Ascending aorta (tissue), 2 donors: Measurements from ENCODE around the gene E2F1. TPM values are rescaled to one million over a fixed set of nuclear protein-coding genes. Genes with fewer than 3 reads are reported as not detected.

ENCODE experiments used
- DNase-seq, 2 donors: peaks; one replicate each; pipeline ENCODE4 v3.0.0-alpha.2; 2019; ENCODE audit warnings: low spot score in 2 of 2
- H3K27ac ChIP-seq, 2 donors: fragments of 200-600 bp; sonication (generic); one replicate each; pipeline ENCODE4 v1.5.1; 2016 to 2017; ENCODE audit warnings: mild to moderate bottlenecking in 1 of 2
- H3K27me3 ChIP-seq: fragments of 200-600 bp; sonication (generic); one replicate; pipeline ENCODE4 v1.5.1; 2017
- H3K36me3 ChIP-seq, 2 donors: fragments of 200-600 bp; sonication (generic); one replicate each; pipeline ENCODE4 v1.5.1; 2016
- H3K4me1 ChIP-seq, 2 donors: fragments of 200-600 bp; sonication (generic); one replicate each; pipeline ENCODE4 v1.5.1; 2016 to 2017; ENCODE audit warnings: mild to moderate bottlenecking in 1 of 2
- H3K4me3 ChIP-seq, 2 donors: fragments of 200-600 bp; sonication (generic); one replicate each; pipeline ENCODE4 v1.5.1; 2016 to 2017; ENCODE audit warnings: mild to moderate bottlenecking in 1 of 2
- H3K9me3 ChIP-seq, 2 donors: fragments of 200-600 bp; sonication (generic); one replicate each; pipeline ENCODE4 v1.5.1; 2016
- intact Hi-C: fragments of 100-400 bp; cut with DNase I; formaldehyde crosslinking; loops from one replicate; pipeline ENCODE4 v1.15.1; 2023
- total RNA-seq: library from RNA; depleted of rRNA; stranded (reverse); fragments of >200 nt; gene quantifications from one replicate; pipeline ENCODE4 v1.1.0, GENCODE V29; 2016
- TF ChIP-seq, protein P1 (sequence below), 3 experiments: fragments of 200-600 bp in 2 of 3; fragments of 450-650 bp in 1 of 3; sonication (generic) in 2 of 3; IDR thresholded peaks; one replicate each; pipeline ENCODE4 v1.5.1; 2016 to 2019; ENCODE audit warnings: antibody characterized with exemption in 3 of 3, mild to moderate bottlenecking in 1 of 3, moderate library complexity in 1 of 3

Gene E2F1
- total RNA-seq, 1 donor from 2014 or later, result 0.53 TPM

DNA sequence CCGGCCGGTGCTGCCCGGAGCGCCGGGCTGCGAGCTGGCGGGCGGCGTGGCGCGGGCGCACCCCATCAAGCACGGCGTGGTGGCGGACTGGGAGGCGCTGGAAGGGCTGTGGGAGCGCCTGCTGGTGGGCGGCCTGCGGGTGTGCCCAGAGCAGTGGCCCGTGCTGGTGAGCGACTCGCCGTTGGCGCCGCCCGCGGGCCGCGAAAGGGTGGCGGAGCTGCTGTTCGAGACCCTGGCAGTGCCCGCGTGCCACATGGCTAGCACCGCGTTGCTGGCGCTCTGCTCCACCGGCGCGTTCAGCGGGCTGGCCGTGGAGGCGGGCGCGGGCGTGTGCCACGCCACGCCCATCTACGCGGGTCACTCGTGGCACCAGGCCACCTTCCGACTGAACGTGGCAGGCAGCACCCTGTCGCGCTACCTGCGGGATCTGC, 18.9 kb downstream of the E2F1 start:
- intact Hi-C loops, result loop anchor here (2.0 to 5.0 kb wide), 4 partner anchors 64 to 325 kb away; partner anchors contain the start of genes RALY, SNTA1 and ZNF341

DNA sequence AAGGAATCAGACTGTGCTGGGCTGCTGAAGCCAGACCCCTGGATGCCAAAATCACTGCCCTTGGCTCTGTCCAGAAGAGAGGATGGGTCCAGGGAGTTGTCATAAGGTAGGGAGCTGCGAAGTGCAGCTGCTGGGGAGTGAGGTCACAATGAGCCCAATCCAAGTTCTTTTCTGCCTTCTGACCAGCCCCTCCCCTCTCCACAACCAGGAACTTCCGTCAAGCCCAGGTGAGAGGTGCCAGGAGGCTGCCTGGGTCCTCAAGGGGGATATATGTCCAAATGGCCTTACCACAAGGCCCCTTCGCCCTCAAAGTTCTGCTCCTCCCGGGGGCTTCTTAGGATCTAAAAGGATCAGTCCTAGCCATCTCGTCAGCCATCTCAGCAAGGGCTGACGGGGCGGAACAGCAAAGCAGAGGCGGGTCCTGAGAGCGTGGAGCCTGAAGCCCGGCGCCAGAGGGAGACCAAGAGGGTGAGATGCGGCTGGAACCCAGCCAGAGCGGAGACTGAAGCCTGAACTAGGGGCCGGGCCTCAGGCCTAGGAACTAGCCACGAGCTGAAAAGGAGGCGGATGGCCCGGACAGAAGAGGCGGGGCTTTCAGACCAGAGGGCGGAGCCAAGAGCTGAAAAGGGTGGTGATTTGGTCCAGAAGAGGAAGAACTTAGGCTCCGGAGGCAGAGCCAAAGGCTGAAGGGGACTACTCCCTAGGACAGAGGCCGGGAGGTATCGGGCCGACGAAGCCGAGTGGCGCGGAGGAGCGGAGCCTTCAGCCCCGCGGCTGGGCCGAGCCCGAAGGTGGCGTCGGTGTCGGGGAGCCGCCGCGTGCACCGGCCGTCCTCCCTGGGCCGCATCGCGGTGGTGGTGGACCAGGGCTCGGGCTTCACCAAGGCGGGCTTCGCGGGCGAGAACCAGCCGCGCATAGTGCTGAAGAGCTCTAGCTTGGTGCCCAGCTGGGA, 19.6 kb downstream of the E2F1 start, which contains the start of gene ACTL10:
ACTL10 (plus strand) TSS at position 651 of the 952 bp plus-strand sequence. CDS start 555 bp downstream, outside the sequence.
- H3K27me3 ChIP-seq, result no peaks in the 10 kb centered on the region
- intact Hi-C loops, result loop anchor here (2.0 to 5.0 kb wide), 4 partner anchors 64 to 326 kb away; partner anchors contain the start of genes RALY, SNTA1 and ZNF341
- H3K27ac ChIP-seq, result peak within 1 kb of the TSS; percentile 88 to 93
- DNase-seq, result peak; percentile 95 to 99
- H3K36me3 ChIP-seq, result no peaks in the 10 kb centered on the region
- H3K4me1 ChIP-seq, result peaks cover 9 to 40% of the 10 kb centered on the region in 2 donors
- TF ChIP-seq, protein P1, sequence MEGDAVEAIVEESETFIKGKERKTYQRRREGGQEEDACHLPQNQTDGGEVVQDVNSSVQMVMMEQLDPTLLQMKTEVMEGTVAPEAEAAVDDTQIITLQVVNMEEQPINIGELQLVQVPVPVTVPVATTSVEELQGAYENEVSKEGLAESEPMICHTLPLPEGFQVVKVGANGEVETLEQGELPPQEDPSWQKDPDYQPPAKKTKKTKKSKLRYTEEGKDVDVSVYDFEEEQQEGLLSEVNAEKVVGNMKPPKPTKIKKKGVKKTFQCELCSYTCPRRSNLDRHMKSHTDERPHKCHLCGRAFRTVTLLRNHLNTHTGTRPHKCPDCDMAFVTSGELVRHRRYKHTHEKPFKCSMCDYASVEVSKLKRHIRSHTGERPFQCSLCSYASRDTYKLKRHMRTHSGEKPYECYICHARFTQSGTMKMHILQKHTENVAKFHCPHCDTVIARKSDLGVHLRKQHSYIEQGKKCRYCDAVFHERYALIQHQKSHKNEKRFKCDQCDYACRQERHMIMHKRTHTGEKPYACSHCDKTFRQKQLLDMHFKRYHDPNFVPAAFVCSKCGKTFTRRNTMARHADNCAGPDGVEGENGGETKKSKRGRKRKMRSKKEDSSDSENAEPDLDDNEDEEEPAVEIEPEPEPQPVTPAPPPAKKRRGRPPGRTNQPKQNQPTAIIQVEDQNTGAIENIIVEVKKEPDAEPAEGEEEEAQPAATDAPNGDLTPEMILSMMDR (IDR thresholded peaks at IDR 0.05), result peak in 2 of 3 experiments; percentile 43 to 44
- H3K9me3 ChIP-seq, result no peaks in the 10 kb centered on the region
- peak within 1 kb of the TSS; percentile 65 to 70 for H3K4me3 ChIP-seq

More for the DNA sequence above, 18.9 kb downstream of the E2F1 start:
- peaks cover 9 to 44% of the 10 kb centered on the region in 2 donors for H3K4me1 ChIP-seq
- TF ChIP-seq, protein P1 (IDR thresholded peaks at IDR 0.05), result no peak
- H3K36me3 ChIP-seq, result no peaks in the 10 kb centered on the region
- H3K4me3 ChIP-seq, result peak overlapping the region; percentile 65 to 70
- H3K9me3 ChIP-seq, result no peaks in the 10 kb centered on the region
- H3K27me3 ChIP-seq, result no peaks in the 10 kb centered on the region
- peak in 1 of 2 donors; percentile 85 for DNase-seq
- peak overlapping the region; percentile 88 to 93 for H3K27ac ChIP-seq

DNA sequence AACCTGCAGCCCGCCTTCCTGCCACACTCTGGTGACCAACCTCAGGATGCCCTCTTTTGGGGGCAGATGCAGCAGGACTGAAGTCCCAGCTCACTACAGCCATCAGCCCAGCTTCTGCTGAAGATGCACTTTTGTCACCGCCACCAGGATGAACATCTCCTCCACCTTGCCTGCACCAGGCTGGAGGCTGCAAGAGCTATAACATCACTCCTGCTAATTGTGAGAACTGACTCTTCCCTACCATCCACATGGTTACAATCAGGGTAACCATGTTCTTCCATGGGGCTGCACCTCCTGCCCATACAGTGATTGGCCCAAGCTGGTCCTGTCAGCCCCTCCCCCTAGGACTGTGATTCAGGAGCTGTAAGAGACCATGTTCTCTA, 21.4 kb downstream of the E2F1 start:
- Histone ChIP-seq H3K4me1 (peaks cover 9 to 26% of the 10 kb centered on the region in 2 donors), H3K36me3 (peaks cover 4 to 6% of the 10 kb centered on the region in 2 donors), H3K9me3 (no peaks in the 10 kb centered on the region), H3K27ac (peak overlapping the region; percentile 96), H3K27me3 (no peaks in the 10 kb centered on the region), H3K4me3 (no peak overlapping the region)
- intact Hi-C loops, result loop anchor here (5.0 kb wide), 3 partner anchors 207 to 328 kb away; partner anchors contain the start of genes RALY and SNTA1
- peak in 1 of 2 donors; percentile 59 for DNase-seq
- TF ChIP-seq, protein P1 (IDR thresholded peaks at IDR 0.05), result no peak

DNA sequence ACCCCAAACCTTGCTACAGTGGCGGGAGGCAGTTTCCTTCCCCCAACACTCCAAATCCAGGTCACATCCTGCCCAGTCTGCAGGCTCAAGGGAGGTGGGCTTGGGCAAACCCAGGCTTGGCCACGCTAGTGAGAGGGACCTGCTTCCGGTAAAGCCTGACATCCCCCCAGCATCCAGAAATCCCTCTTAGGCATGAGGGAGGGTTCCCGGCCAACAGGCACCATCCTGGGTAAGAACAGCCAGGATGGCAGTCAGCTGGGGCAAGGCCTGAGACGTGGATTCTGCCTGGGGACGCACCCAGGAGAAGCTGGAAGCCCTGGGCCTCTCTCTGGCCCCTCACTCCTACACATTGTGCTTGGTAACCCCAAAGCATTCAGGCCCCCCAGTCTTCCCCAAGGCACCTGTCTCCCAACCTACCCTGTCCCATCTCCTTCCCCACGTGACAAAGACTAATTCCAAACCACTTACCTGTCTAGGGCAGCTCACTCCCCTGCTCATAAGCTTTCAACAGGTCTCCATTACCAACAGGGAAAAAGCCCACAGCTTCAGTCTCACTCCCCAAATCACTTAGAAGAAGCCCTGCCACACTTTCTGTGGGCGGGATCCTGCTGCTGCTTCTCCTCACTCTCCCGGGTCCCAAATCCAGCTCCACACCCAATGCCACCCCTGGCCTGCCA, 22.0 kb downstream of the E2F1 start:
- no peaks in the 10 kb centered on the region for H3K27me3 ChIP-seq

More for the DNA sequence above, 22.0 kb downstream of the E2F1 start:
- Histone ChIP-seq H3K9me3 (no peaks in the 10 kb centered on the region), H3K4me3 (peak overlapping the region; percentile 81 to 89), H3K4me1 (peaks cover 9 to 26% of the 10 kb centered on the region in 2 donors), H3K27ac (peak overlapping the region; percentile 96), H3K36me3 (peaks cover 9 to 12% of the 10 kb centered on the region in 2 donors)
- intact Hi-C loops, result no loop called here
- TF ChIP-seq, protein P1 (IDR thresholded peaks at IDR 0.05), result no peak
- peak in 1 of 2 donors; percentile 64 for DNase-seq
